ENCODE results near the gene PARN.
"Not testable (repeated sequence)": the region's sequence is repeated elsewhere in the genome, so short reads cannot be mapped to it uniquely, and the experiment has no call there.

PARN gene

DNA sequence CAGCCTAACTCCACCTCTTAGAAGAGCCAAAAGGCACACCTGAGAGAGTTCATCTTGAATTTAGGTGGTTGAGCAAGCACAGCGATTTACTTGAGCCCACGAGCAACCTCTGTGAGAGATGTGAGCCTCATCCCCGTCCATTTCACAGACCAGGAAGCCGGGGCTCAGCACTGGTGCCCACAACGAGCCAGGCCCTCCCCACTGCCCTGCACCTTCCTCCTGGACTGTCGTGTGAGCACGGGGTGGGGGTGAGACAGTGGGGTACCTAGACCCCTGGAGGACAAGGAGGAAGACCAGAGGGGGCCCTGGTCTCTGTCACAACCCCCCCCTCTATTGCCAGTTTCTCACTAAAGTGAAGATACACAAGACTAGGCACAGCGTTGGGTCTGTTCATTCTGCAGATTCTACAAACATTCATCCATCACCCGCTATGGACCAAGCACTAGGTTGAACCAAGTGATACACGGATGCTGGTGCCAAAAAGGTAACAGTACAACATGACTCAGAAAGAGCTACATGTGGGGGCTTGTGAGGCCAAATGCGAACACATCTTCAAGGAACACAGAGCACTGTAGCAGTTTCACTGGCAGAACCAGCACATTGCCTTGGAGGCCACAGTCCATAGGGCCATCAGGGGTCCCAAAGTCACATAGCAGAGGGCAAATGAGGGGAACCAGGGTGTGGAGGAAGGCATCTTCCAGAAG lies 231.9 kb downstream of the PARN start:
- DNase-seq = no peak

DNA sequence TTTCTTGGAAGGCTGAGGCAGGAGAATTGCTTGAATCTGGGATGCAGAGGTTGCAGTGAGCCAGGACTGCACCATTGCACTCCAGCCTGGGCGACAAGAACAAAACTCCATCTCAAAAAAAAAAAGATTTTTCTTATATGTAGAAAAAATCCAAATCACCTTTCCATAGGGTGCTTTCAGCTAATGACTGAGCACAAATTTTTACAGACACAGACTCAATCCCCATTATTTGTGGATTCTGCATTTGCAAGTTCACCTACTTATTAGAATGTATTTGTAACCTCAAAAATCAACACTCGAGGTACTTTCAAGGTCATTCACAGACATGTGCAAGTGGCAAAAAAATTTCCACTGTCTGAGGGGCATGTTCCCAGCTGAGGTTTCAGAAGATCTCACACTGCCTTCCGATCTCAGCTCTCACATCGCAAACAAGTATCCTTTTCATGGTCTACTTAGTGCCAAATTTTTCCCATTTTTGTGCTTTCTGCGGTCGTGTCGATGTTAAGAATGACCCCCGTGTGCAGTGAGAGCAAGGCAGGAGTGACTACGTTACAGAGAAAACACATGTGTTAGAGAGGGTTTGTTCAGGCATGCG lies 234.3 kb downstream of the PARN start:
- DNase-seq = not testable (repeated sequence)

DNA sequence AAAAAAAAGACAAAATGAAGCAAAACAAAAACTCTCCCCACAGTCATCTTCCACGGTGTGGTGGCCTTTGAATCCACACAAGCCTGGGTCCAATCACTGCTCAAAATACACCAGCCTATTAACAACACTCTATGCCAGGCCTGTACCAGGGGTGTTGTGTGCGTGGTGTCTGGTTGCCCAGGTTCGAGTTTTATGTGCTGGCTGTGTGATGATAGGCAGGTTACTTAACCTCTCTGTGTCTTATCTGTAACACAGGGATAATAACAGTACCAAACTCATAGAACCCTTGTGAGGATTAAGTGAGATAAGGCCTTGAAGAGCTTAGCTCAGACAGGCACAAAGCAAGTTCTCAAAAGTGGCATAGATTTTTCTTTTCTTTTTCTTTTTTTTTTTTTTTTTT lies 235.2 kb downstream of the PARN start:
- no peak for DNase-seq

DNA sequence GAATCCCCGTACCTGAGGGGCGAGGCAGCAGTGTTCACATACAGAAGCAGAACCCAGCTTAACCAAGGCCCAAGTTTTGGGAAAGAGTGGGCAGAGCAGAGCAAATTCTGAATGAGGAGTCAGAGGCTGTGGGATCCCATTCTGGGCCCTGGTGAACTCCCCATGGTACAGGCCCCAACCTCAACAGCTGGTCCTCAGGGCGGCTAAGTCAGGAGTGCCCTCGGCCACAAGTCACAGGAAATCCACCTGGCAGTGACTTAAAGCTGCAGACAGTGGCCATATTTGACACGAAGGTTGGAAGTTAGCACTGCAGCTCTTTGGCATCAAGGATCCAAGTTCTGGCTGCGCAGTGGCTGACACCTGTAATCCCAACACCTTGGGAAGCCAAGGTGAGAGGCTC lies 237.1 kb downstream of the PARN start:
- DNase-seq = no peak

DNA sequence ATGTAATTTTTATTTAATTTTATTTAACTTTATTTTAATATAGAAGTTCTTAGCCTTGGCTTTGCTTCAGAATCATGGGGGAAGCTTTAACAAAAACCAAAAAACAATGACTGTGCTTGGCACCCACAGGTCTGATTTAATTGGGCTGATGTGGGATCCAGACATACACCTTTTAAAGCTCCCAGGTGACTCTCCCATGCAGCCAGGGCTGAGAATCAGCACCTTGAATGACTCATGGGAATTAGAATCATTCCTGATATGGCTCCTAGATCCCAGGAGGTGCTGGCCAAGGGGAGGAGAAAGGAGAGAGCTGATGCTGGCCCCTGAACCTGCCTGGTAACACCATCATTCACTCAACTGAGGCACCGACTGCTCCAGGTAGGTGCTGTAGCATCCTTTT lies 240.7 kb downstream of the PARN start:
- no peak for DNase-seq

DNA sequence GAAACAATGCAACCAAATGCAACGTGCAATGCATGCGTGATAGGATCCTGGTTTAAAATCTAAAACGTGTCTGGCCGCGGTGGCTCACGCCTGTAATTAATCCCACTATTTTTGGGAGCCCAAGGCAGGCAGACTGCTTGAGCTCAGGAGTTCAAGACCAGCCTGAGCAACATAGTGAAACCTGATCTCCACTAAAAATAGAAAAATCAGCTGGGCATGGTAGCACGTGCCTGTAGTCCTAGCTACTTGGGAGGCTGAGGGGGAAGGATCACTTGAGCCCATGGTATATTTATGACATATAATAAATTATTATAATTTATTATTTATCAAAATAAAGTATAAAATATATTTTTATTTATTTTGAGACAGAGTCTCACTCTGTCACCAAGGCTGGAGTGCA lies 241.8 kb downstream of the PARN start:
- DNase-seq = no peak

DNA sequence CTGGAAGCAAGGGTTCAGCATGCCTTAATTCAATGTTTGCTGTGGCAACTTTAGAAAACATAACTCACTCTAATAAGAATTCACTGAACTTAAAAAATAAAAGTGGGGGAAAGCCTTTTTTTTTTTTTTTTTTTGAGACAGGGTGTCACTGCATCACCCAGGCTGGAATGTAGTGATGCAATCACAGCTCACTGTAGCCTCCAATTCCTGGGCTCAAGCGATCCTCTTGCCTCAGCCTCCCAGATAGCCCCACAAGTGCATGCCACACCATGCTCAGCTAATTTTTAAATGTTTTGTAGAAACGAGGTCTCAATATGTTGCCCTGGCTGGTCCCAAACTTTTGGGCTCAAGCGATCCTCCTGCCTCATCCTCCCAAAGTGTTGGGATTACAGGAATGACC lies 243.9 kb downstream of the PARN start:
- no peak for DNase-seq
